GM12878 (cell line): ENCODE measurements around the gene AP2B1.
"Not testable (repeated sequence)": the region's sequence is repeated elsewhere in the genome, so short reads cannot be mapped to it uniquely, and the experiment has no call there.

Experiments used
- CTCF ChIP-seq, 3 experiments: IDR thresholded peaks in 2 of 3; conservative IDR thresholded peaks in 1 of 3; 2 replicates each; pipeline ENCODE4 v1.5.1; 2011; ENCODE audit warnings: low read depth in 3 of 3, low read length in 3 of 3, mild to moderate bottlenecking in 3 of 3, control low read depth in 2 of 3, moderate library complexity in 2 of 3, inconsistent platforms in 1 of 3, mixed read lengths in 1 of 3; ENCODE audit not compliant: control insufficient read depth in 2 of 3, insufficient read depth in 1 of 3; ENCODE audit errors: extremely low read depth in 1 of 3
- GABPA ChIP-seq: IDR thresholded peaks from 2 replicates; pipeline ENCODE4 v1.6.1; 2014; ENCODE audit warnings: antibody characterized with exemption, low read depth, mild to moderate bottlenecking, inconsistent platforms
- NFYB ChIP-seq: IDR thresholded peaks from 2 replicates; pipeline ENCODE4 v1.6.1; 2011; ENCODE audit warnings: low read depth, mild to moderate bottlenecking, low read length, improper control_type of control experiment, moderate library complexity; ENCODE audit not compliant: insufficient read depth
- SIN3A ChIP-seq: IDR thresholded peaks from 2 replicates; pipeline ENCODE4 v1.6.1; 2012; ENCODE audit warnings: low read depth, low read length, improper control_type of control experiment
- WRNIP1 ChIP-seq: IDR thresholded peaks from 2 replicates; pipeline ENCODE4 v1.6.1; 2011; ENCODE audit warnings: low read depth, low read length, improper control_type of control experiment, borderline replicate concordance
- TF ChIP-seq, protein P1 (sequence below): IDR thresholded peaks from 2 replicates; pipeline ENCODE4 v1.6.1; 2011; ENCODE audit warnings: low read depth, low read length, improper control_type of control experiment, borderline replicate concordance

GRCh38 chr17:35563181-35563580 lies 23.9 kb upstream of the AP2B1 start:
- TF ChIP-seq CTCF (IDR thresholded peaks at IDR 0.05 in 2 of 3, conservative IDR thresholded peaks at IDR 0.05 in 1 of 3; ENCODE audit: control insufficient read depth in 2 of 3, extremely low read depth in 1 of 3, insufficient read depth in 1 of 3, low read depth in 3 of 3, low read length in 3 of 3); WRNIP1; NFYB; GABPA; SIN3A: not testable (repeated sequence)
- TF ChIP-seq, protein P1, sequence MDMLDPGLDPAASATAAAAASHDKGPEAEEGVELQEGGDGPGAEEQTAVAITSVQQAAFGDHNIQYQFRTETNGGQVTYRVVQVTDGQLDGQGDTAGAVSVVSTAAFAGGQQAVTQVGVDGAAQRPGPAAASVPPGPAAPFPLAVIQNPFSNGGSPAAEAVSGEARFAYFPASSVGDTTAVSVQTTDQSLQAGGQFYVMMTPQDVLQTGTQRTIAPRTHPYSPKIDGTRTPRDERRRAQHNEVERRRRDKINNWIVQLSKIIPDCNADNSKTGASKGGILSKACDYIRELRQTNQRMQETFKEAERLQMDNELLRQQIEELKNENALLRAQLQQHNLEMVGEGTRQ: not testable (repeated sequence)
